GM12878 (cell line): Measurements from ENCODE around the gene DIP2C. TPM values are rescaled to one million over a fixed set of nuclear protein-coding genes. Genes with fewer than 3 reads are reported as not detected.

Source experiments
- ATAC-seq: fragments of 200-7000 bp; cut with Tn5 transposase; 3 replicates; pipeline ENCODE4 v1.9.1; 2020; ENCODE audit warnings: mild to moderate bottlenecking, moderate library complexity
- BruUV-seq: library from RNA; stranded (reverse); fragments of 400-500 nt; replicated peaks from 2 replicates; lab custom pipeline; 2021; lab: Mats Ljungman, UMichigan
- CTCF ChIA-PET: fragments of 300-600 bp; sonication (Branson Sonifier 250); formaldehyde crosslinking; extraction: SDS; loops from one replicate; lab custom pipeline; 2021; ENCODE audit warnings: inconsistent platforms; lab: Yijun Ruan, JAX
- POLR2A ChIA-PET: fragments of 350-600 bp; formaldehyde crosslinking; extraction: SDS; loops from one replicate; lab custom pipeline; 2021; ENCODE audit warnings: inconsistent platforms; lab: Charles Lee
- RAD21 ChIA-PET: fragments of 300-600 bp; sonication (Branson Sonifier 250); formaldehyde crosslinking; loops from one replicate; lab custom pipeline; 2023; ENCODE audit warnings: antibody characterized with exemption; ENCODE audit not compliant: unreplicated experiment; lab: Charles Lee
- SMC1A ChIA-PET: fragments of 300-600 bp; sonication (Branson Sonifier 250); formaldehyde crosslinking; loops from one replicate; lab custom pipeline; 2023; ENCODE audit not compliant: unreplicated experiment, uncharacterized antibody; lab: Charles Lee
- DNase-seq: peaks from one replicate; pipeline ENCODE4 v3.0.0-alpha.2; 2011; ENCODE audit warnings: low read depth, low spot score
- FAIRE-seq: peaks from 3 replicates; lab custom pipeline; 2011; peaks lifted over from hg19 to GRCh38; lab: Jason Lieb, UNC
- H2AFZ ChIP-seq: 2 replicates; pipeline ENCODE4 v1.6.0; 2011; ENCODE audit warnings: low read depth, low read length, control low read depth; ENCODE audit not compliant: control insufficient read depth
- H3K27ac ChIP-seq: 2 replicates; pipeline ENCODE4 v1.5.1; 2011; ENCODE audit warnings: control low read depth; ENCODE audit not compliant: control insufficient read depth, insufficient read depth
- H3K27me3 ChIP-seq, 2 experiments: replicated peaks in 1 of 2; 2 replicates each; pipeline versions ENCODE4 v1.6.0 to v1.6.1; 2011; ENCODE audit warnings: low read length in 1 of 2; ENCODE audit not compliant: control insufficient read depth in 2 of 2, insufficient read depth in 2 of 2
- H3K36me3 ChIP-seq, 2 experiments: 2 replicates each; pipeline ENCODE4 v1.5.1; 2011; ENCODE audit warnings: low read length in 1 of 2; ENCODE audit not compliant: control insufficient read depth in 2 of 2, insufficient read depth in 2 of 2
- H3K4me1 ChIP-seq: 2 replicates; pipeline ENCODE4 v1.6.1; 2011; ENCODE audit warnings: mild to moderate bottlenecking, low read length, moderate library complexity, mixed read lengths; ENCODE audit not compliant: control insufficient read depth, insufficient read depth
- H3K4me2 ChIP-seq: 2 replicates; pipeline ENCODE4 v1.6.0; 2011; ENCODE audit warnings: control low read depth; ENCODE audit not compliant: control insufficient read depth, insufficient read depth
- H3K4me3 ChIP-seq: fragments of 200-600 bp; sonication (generic); 2 replicates; pipeline ENCODE4 v1.5.1; 2016
- H3K79me2 ChIP-seq: 2 replicates; pipeline ENCODE4 v1.6.0; 2011; ENCODE audit warnings: low read length; ENCODE audit not compliant: control insufficient read depth, insufficient read depth
- H3K9ac ChIP-seq: 2 replicates; pipeline ENCODE4 v1.8.0; 2011; ENCODE audit warnings: low read length, control low read depth, mixed read lengths; ENCODE audit not compliant: control insufficient read depth, insufficient read depth
- H3K9me3 ChIP-seq: replicated peaks from 3 replicates; pipeline ENCODE4 v1.5.1; 2011; ENCODE audit warnings: mild to moderate bottlenecking, low read length; ENCODE audit not compliant: control insufficient read depth, insufficient read depth
- H4K20me1 ChIP-seq: 2 replicates; pipeline ENCODE4 v1.6.0; 2011; ENCODE audit not compliant: control insufficient read depth, insufficient read depth
- CHD2 ChIP-seq: IDR thresholded peaks from 2 replicates; pipeline ENCODE4 v1.6.1; 2011; ENCODE audit warnings: low read depth, low read length, improper control_type of control experiment, borderline replicate concordance
- DPF2 ChIP-seq: fragments of 450-650 bp; IDR thresholded peaks from 2 replicates; pipeline ENCODE4 v1.6.1; 2017; ENCODE audit warnings: mild to moderate bottlenecking
- E2F8 ChIP-seq: fragments of 450-650 bp; IDR thresholded peaks from 2 replicates; pipeline ENCODE4 v1.6.1; 2018; ENCODE audit warnings: mild to moderate bottlenecking, low read depth, moderate library complexity; ENCODE audit not compliant: partially characterized antibody
- POLR2A ChIP-seq: IDR thresholded peaks from 2 replicates; pipeline ENCODE4 v1.6.1; 2011; ENCODE audit warnings: low read depth, mild to moderate bottlenecking, low read length
- RBBP5 ChIP-seq: fragments of 200-600 bp; sonication (generic); conservative IDR thresholded peaks from 2 replicates; pipeline ENCODE4 v1.6.1; 2016
- SMC3 ChIP-seq: IDR thresholded peaks from 2 replicates; pipeline ENCODE4 v1.6.1; 2011; ENCODE audit warnings: low read length, improper control_type of control experiment, borderline replicate concordance
- SP1 ChIP-seq: IDR thresholded peaks from one replicate; pipeline ENCODE4 v1.6.1; 2011; ENCODE audit warnings: low read depth, low read length
- ZBTB4 ChIP-seq: fragments of 450-650 bp; formaldehyde crosslinking; IDR thresholded peaks from 2 replicates; pipeline ENCODE4 v1.4.0; 2022; ENCODE audit warnings: mild to moderate bottlenecking, moderate library complexity
- WGBS: methylation state at CpG from one replicate; pipeline ENCODE4 v1.1.6; 2016; ENCODE audit warnings: low lambda C conversion rate; ENCODE audit not compliant: insufficient replicate concordance, insufficient coverage; ENCODE audit errors: missing lambda C conversion rate; 5-methylcytosine and 5-hydroxymethylcytosine counted together
- in situ Hi-C: fragments of 300-500 bp; cut with MboI; formaldehyde crosslinking; loops from 9 replicates; pipeline ENCODE4 v1.14.3; 2018; ENCODE audit warnings: mixed read lengths
- intact Hi-C: fragments of 100-400 bp; cut with micrococcal nuclease; formaldehyde crosslinking; loops from one replicate; pipeline ENCODE4 v1.14.2; 2022; ENCODE audit not compliant: unreplicated experiment
- polyA plus RNA-seq, 11 experiments: library from polyadenylated mRNA; depleted of rRNA in 4 of 11; unstranded in 6 of 11; stranded (reverse) in 5 of 11; fragments of >200 nt; fragmentation: Nextera tagmentation in 4 of 11; fragmentation: Illumina TruSeq in 1 of 11; extraction: Ambion mirVana in 4 of 11; extraction: Trizol in 1 of 11; gene quantifications; 1 replicate in 1 of 11; 2 replicates in 10 of 11; pipeline versions ENCODE4 v1.2.1 to v1.2.3, GENCODE V29; 2011 to 2016; ENCODE audit warnings: inconsistent platforms in 2 of 11, missing spikeins in 2 of 11, low read depth in 1 of 11
- total RNA-seq, 4 experiments: library from RNA; depleted of rRNA in 3 of 4; stranded (reverse); fragments of >200 nt in 3 of 4; fragmentation: Illumina TruSeq in 1 of 4; extraction: Trizol in 1 of 4; gene quantifications; 2 replicates each; pipeline versions ENCODE4 v1.2.1 to v1.2.3, GENCODE V29; 2013 to 2021

DIP2C gene
- total and polyA plus RNA-seq, 10 of the 15 experiments (the other 5 are each of a cell fraction or from before 2014, with no cell fraction given) = 0.01 to 0.10 (median 0.06) TPM

- CTCF ChIA-PET = no interaction called here
- DNase-seq (no peak), FAIRE-seq (no peak), ATAC-seq (peak; percentile 87)
- no peaks in the 10 kb centered on the region for H3K4me1 ChIP-seq
- in situ Hi-C loops = no loop called here
- H3K79me2 ChIP-seq = no peaks in the 10 kb centered on the region
- H3K27me3 ChIP-seq = no peaks in the 10 kb centered on the region; a peak in 1 of 4 replicates
- H3K4me3 ChIP-seq = peak overlapping the region; percentile 41; the same call in 1 of the 2 replicates
- WGBS = 34% methylated on average over 29 of the region's 31 CpGs
- H4K20me1 ChIP-seq = no peaks in the 10 kb centered on the region
- peak overlapping the region; percentile 23 for H2AFZ ChIP-seq
- POLR2A ChIA-PET = no interaction called here
- TF ChIP-seq RBBP5 (no peak), DPF2 (no peak), POLR2A (0 out of 2 replicates have a peak, but pooled peaks have one; percentile 24), SP1 (no peak), ZBTB4 (CRISPR knock-in tag) (no peak), E2F8 (no peak), SMC3 (no peak), CHD2 (no peak)
- H3K9me3 ChIP-seq = no peaks in the 10 kb centered on the region
- peak overlapping the region; percentile 39; the same call in 1 of the 2 replicates for H3K9ac ChIP-seq
- no TSS peak for BruUV-seq
- intact Hi-C loops = no loop called here
- peak overlapping the region; percentile 64 for H3K4me2 ChIP-seq
- SMC1A ChIA-PET = interaction anchor here (0.6 kb wide), 1 partner anchor 1153 kb away, joined by 3 read pairs; no protein-coding TSS in a partner anchor
- H3K27ac ChIP-seq = no peak overlapping the region
- RAD21 ChIA-PET = no interaction called here
- H3K36me3 ChIP-seq = no peaks in the 10 kb centered on the region
Observed at GRCh38 chr10:484925-485661, 204.4 kb downstream of the DIP2C start.
